ENCODE measurements around the gene RBMY1D.
"Not testable (repeated sequence)": the region's sequence is repeated elsewhere in the genome, so short reads cannot be mapped to it uniquely, and the experiment has no call there.

Gene RBMY1D

DNA sequence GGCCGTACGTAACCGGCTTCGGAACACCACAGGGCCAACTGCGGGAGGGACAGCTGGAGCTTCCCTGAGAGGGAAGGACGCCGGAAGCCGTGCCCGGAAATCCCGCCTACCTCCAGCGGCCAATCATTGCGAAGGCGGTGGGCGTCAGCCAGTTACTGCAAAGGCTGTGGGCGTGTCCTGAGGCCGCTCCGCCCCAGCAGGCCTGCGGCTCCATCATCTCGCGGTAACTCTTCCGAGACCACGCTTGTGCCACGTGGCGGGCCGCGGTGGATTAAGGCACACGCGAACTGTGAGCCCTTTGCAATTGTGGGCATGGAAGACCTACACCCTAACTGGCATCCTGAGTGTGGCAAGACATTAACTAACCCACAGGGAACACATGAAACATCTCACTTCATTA, at the start of gene RBMY1D:
Gene RBMY1D, minus strand, starts transcription at position 101 of the 400 bp plus-strand sequence. CDS start 2,013 bp downstream, outside the sequence.
- DNase-seq (ENCODE audit: low read depth) = not testable (repeated sequence)

DNA sequence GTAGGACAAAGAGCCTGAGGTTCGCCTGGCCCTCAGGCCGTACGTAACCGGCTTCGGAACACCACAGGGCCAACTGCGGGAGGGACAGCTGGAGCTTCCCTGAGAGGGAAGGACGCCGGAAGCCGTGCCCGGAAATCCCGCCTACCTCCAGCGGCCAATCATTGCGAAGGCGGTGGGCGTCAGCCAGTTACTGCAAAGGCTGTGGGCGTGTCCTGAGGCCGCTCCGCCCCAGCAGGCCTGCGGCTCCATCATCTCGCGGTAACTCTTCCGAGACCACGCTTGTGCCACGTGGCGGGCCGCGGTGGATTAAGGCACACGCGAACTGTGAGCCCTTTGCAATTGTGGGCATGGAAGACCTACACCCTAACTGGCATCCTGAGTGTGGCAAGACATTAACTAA, 23.6 kb upstream of the RBMY1D start, which contains the start of gene RBMY1E:
Gene RBMY1E, minus strand, starts transcription at position 101 of the 400 bp plus-strand sequence. CDS start 1,978 bp downstream, outside the sequence.
- H3K4me3 ChIP-seq (replicated peaks; ENCODE audit: low read depth, low read length); DNase-seq (ENCODE audit: low read depth): not testable (repeated sequence)

More for the DNA sequence above, at the start of gene RBMY1D:
- H3K4me3 ChIP-seq (replicated peaks; ENCODE audit: low read depth, low read length) = not testable (repeated sequence)

DNA sequence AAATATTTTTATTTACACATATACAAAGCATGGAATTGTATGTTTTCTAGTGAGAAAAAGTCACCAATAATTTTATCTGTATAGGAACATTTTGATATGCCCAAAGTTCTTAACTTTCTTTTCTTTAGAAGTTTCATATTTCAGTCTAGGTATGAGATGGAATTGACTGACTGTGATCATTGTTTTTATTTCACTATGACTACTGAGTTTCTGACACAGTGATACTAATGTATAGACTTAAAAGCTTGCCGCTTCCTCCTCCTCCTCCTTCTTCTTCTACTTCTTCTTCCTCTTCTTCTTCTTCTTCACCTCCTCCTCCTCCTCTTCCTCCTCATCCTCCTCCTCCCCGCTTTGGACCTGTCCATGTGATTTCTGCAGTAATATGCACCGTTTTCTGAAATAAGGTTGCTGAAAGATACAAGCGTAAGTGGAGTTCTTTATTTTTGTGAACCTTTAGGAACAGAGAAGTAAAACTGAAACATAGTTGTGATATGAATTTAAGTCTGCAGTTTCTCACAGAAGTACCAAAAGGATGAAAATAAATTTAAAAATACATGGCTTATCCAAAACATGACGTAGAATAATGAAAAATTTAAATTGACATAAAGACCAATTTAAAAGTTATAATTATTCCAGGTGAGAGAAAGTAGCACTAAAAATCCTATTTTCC, 24.8 kb downstream of the RBMY1D start:
- not testable (repeated sequence) for H3K4me3 ChIP-seq (replicated peaks; ENCODE audit: low read depth, low read length); DNase-seq (ENCODE audit: low read depth)

DNA sequence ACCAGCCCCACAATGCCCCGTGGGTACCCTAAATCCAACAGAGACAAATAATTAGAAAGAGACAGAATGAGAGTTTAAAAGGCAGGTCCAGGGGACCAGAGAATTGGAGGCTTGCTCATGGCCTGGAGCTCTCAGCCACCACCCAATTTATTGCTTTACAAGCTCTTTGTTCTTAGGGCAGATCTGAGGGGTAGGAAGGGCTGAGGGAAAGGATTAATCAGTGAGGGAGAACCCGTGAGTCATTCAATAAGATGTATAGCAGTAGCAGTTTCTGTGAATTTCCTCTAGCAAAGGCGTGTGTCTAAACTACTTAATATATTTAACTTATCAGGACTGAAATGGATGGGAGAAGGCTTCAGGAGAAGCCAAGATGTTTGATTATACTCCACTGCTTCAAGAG, 48.8 kb downstream of the RBMY1D start:
- DNase-seq (ENCODE audit: low read depth) = no peak
- TF ChIP-seq, protein P1, sequence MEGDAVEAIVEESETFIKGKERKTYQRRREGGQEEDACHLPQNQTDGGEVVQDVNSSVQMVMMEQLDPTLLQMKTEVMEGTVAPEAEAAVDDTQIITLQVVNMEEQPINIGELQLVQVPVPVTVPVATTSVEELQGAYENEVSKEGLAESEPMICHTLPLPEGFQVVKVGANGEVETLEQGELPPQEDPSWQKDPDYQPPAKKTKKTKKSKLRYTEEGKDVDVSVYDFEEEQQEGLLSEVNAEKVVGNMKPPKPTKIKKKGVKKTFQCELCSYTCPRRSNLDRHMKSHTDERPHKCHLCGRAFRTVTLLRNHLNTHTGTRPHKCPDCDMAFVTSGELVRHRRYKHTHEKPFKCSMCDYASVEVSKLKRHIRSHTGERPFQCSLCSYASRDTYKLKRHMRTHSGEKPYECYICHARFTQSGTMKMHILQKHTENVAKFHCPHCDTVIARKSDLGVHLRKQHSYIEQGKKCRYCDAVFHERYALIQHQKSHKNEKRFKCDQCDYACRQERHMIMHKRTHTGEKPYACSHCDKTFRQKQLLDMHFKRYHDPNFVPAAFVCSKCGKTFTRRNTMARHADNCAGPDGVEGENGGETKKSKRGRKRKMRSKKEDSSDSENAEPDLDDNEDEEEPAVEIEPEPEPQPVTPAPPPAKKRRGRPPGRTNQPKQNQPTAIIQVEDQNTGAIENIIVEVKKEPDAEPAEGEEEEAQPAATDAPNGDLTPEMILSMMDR (IDR thresholded peaks at IDR 0.05; ENCODE audit: low read length, missing control alignments) = no peak
- no peak overlapping the region for H3K4me3 ChIP-seq (replicated peaks; ENCODE audit: low read depth, low read length)

DNA sequence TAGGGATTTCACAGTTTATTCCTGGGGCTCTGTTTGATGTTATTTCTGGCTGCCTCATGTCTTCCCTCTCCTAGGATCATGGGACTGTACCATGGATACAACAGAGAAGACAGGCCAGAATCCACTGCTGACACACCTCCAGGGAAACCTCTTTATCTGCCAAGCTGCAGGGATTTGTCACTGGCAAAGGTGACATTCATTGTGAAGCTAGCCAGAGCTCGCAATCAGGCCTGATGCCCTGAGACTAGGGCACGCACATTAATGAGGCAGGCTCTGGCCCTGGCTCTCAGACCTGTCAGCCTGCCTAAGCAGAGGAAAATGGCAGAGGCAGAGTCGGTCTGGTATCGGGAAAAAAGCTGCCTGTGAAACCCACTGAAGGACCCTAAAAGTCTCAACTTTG, 52.2 kb downstream of the RBMY1D start:
- H3K4me3 ChIP-seq (replicated peaks; ENCODE audit: low read depth, low read length) = no peak overlapping the region
- TF ChIP-seq, protein P1 (IDR thresholded peaks at IDR 0.05; ENCODE audit: low read length, missing control alignments) = no peak
- DNase-seq (ENCODE audit: low read depth) = no peak

DNA sequence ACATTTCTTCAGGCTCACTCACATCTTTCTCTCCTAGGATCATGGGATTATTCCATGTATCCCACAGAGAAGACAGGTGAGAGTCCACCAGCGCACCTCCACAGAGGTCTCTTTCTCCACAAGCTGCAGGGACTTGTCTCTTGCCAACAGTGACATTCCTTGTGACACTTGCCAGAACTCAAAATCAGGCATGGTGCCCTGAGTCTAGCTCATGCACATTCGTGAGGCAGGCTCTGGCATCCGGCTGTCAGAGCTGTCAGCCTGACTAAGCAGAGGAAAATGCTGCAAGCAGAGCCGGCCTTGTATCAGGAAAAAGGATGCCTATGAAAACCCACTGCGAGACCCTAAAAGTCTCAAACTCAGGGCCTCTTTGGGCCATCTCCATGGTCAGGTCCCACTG, 54.8 kb downstream of the RBMY1D start:
- DNase-seq (ENCODE audit: low read depth) = no peak
- TF ChIP-seq, protein P1 (IDR thresholded peaks at IDR 0.05; ENCODE audit: low read length, missing control alignments) = no peak
- H3K4me3 ChIP-seq (replicated peaks; ENCODE audit: low read depth, low read length) = no peak overlapping the region

DNA sequence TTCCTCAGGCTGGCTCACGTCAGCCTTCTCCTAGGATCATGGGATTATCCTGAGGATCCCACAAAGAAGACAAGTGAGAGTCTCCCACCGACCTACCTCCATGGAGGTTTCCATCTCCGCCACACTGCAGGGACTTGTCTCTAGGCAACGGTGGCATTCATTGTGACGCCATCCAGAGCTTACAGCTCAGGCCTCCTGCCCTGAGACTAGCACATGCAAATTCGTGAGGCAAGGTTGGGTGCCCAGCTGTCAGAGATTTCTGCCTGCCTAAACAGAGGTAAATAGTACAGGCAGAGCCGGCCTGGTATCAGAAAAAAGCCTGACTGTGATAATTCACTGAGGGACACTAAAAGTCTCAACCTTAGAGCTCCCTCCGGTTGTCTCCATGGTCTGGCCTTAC, 58.0 kb downstream of the RBMY1D start:
- no peak for DNase-seq (ENCODE audit: low read depth)
- TF ChIP-seq, protein P1 (IDR thresholded peaks at IDR 0.05; ENCODE audit: low read length, missing control alignments) = no peak
- no peak overlapping the region for H3K4me3 ChIP-seq (replicated peaks; ENCODE audit: low read depth, low read length)

DNA sequence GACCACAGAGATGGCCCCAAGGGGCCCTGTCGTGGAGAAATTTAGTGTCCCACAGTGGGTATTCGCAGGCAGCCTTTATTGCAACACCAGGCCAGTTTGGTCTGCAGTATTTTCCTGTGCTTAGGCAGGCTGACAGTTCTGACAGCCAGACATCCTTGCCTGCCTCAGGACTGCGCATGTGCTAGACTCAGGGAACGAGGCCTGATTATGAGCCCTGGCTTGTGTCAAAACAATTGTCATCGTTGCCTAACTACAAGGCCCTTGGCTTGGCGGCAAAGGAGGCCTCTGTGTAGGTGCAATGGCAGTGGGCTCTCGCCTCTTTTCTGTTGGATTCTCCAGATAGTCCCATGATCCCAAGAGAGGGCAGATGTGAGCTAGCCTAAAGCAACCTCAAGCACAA, 59.3 kb downstream of the RBMY1D start:
- H3K4me3 ChIP-seq (replicated peaks; ENCODE audit: low read depth, low read length) = no peak overlapping the region
- DNase-seq (ENCODE audit: low read depth) = no peak
- TF ChIP-seq, protein P1 (IDR thresholded peaks at IDR 0.05; ENCODE audit: low read length, missing control alignments) = no peak
